GM12865 (cell line): Measurements from ENCODE around the gene RBFOX1.

Experiments used
- DNase-seq: peaks from one replicate; pipeline ENCODE4 v3.0.0; 2010; ENCODE audit warnings: low read depth
- H3K4me3 ChIP-seq: 2 replicates; pipeline ENCODE4 v1.5.1; 2011; ENCODE audit warnings: mild to moderate bottlenecking, low read depth, low read length, control low read depth
- TF ChIP-seq, protein P1 (sequence below): IDR thresholded peaks from 2 replicates; pipeline ENCODE4 v1.5.1; 2011; ENCODE audit warnings: low read length, control low read depth, low read depth, inconsistent platforms; ENCODE audit not compliant: insufficient read depth; ENCODE audit errors: missing control alignments

RBFOX1 gene

GRCh38 chr16:7545251-7545650 is 212.6 kb downstream of the RBFOX1 start:
- H3K4me3 ChIP-seq, result no peak overlapping the region
- TF ChIP-seq, protein P1, sequence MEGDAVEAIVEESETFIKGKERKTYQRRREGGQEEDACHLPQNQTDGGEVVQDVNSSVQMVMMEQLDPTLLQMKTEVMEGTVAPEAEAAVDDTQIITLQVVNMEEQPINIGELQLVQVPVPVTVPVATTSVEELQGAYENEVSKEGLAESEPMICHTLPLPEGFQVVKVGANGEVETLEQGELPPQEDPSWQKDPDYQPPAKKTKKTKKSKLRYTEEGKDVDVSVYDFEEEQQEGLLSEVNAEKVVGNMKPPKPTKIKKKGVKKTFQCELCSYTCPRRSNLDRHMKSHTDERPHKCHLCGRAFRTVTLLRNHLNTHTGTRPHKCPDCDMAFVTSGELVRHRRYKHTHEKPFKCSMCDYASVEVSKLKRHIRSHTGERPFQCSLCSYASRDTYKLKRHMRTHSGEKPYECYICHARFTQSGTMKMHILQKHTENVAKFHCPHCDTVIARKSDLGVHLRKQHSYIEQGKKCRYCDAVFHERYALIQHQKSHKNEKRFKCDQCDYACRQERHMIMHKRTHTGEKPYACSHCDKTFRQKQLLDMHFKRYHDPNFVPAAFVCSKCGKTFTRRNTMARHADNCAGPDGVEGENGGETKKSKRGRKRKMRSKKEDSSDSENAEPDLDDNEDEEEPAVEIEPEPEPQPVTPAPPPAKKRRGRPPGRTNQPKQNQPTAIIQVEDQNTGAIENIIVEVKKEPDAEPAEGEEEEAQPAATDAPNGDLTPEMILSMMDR, result no peak
- DNase-seq, result no peak

GRCh38 chr16:7546948-7547347 is 214.3 kb downstream of the RBFOX1 start:
- TF ChIP-seq, protein P1, result no peak
- DNase-seq, result no peak
- H3K4me3 ChIP-seq, result no peak overlapping the region

DNA sequence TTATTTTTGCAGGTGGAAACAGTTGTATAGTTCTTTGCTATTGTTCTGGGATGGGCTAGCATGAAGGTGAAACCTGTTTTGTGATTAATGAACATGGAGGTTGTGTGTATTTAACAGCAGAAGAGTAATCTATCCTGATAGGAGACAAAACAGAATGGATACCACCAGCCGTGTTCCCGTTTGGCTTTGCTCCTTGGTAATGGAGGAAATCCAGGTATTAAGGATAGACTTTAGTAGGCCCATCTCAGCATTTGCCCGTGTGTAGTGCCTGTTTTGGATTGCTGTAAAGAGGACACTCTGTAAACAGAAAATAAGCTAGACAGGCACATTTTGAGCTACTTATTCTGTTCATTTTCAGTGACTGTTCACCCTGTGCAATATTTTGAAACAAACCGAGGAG is 215.1 kb downstream of the RBFOX1 start:
- TF ChIP-seq, protein P1, result no peak
- DNase-seq, result no peak
- H3K4me3 ChIP-seq, result no peak overlapping the region

- H3K4me3 ChIP-seq, result no peak overlapping the region
- TF ChIP-seq, protein P1, result no peak
- no peak for DNase-seq
Observed at GRCh38 chr16:7548796-7549318, 216.2 kb downstream of the RBFOX1 start.

DNA sequence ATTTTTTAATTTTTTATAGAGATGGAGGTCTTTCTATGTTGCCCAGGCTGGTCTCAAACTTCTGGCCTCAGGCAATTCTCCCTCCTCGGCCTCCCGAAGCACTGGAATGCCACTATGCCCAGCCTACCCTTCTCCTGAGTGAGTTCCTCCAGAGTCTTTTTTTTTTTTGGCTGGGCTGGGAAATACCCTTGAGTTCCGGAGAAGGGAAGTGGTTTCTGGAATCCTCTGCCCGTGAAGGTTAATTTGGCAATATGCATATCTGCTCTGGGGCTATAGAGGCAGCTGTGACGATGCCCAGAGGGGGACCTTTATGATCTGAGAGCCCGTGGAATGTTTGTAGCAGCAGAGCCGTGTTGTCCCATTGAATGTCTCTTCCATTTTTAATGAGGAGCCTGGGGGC is 217.5 kb downstream of the RBFOX1 start:
- TF ChIP-seq, protein P1, result no peak
- no peak for DNase-seq
- no peak overlapping the region for H3K4me3 ChIP-seq

DNA sequence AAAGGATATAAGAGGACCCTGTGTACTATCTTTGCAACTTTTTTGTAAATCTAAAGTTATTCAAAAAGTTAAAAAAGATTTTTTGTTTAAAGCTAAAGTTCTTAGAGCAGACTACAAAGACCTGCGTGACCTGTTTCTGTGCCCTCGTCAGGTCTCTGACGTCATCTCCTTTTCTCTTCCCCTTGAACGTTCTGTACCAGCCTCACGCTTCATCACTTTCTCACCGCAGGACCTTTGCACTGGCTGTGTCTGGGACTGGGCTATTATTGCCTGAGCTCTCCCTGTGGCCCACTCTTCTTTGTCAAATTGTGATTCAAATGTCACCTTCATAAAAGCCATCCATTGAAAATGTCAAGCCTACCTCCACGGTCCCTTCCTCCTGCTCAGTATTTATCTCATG is 222.8 kb downstream of the RBFOX1 start:
- TF ChIP-seq, protein P1, result no peak
- DNase-seq, result no peak

DNA sequence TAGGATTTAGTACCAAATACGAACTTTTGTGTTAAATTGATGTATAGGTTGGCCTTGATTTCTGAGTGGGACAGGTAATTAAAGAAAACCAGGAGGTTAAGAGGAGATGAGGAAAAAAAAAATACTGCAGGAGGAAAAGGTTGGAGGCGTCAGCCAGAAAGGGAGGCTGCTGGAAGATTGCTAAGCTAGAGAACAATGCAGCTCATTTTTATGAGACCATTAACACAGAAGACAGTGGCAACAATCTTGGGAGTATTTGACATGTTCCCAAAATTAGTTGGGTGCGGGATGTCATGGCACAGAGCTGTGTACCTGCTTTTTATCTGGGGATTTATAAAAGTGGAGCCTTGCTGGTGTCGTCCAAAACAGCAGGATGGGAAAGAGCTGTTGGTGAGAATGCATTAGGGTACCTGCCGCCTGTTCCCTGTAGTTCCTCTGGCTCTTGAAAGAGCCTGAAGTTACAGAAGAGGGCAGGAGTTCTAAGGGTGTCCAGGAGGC is 229.3 kb downstream of the RBFOX1 start:
- DNase-seq, result no peak
- no peak overlapping the region for H3K4me3 ChIP-seq
- TF ChIP-seq, protein P1, result no peak

More for the DNA sequence above, 222.8 kb downstream of the RBFOX1 start:
- H3K4me3 ChIP-seq, result no peak overlapping the region
